Kidney (tissue), 14 donors: ENCODE data around the gene SUGT1. TPM values are rescaled to one million over a fixed set of nuclear protein-coding genes. Genes with fewer than 3 reads are reported as not detected.
"Not testable (repeated sequence)": the region's sequence is repeated elsewhere in the genome, so short reads cannot be mapped to it uniquely, and the experiment has no call there.

Experiments
- DNase-seq, 5 donors: peaks; one replicate each; pipeline ENCODE4 v3.0.0-alpha.2; 2013 to 2020
- FAIRE-seq: peaks from 2 replicates; lab custom pipeline; 2012; peaks lifted over from hg19 to GRCh38; lab: Jason Lieb, UNC
- H3K27ac ChIP-seq, 2 donors: one replicate each; pipeline ENCODE4 v1.7.0; 2013; ENCODE audit warnings: low read depth in 2 of 2, low read length in 2 of 2, inconsistent platforms in 1 of 2
- H3K27me3 ChIP-seq: one replicate; pipeline ENCODE4 v1.7.1; 2013; ENCODE audit warnings: low read length, inconsistent platforms; ENCODE audit not compliant: control insufficient read depth, insufficient read depth
- H3K36me3 ChIP-seq, 3 donors: one replicate each; pipeline versions ENCODE4 v1.7.0 to v1.7.1; 2013; ENCODE audit warnings: low read length in 3 of 3, control low read depth in 1 of 3, inconsistent platforms in 1 of 3; ENCODE audit not compliant: insufficient read depth in 3 of 3, control insufficient read depth in 2 of 3
- H3K4me1 ChIP-seq, 3 donors: one replicate each; pipeline versions ENCODE4 v1.7.0 to v1.7.1; 2013; ENCODE audit warnings: low read length in 3 of 3, inconsistent platforms in 1 of 3, low read depth in 1 of 3; ENCODE audit not compliant: control insufficient read depth in 2 of 3, insufficient read depth in 2 of 3
- H3K4me3 ChIP-seq, 3 donors: one replicate each; pipeline versions ENCODE4 v1.7.0 to v1.8.1; 2013; ENCODE audit warnings: low read length in 3 of 3, control low read depth in 1 of 3, inconsistent platforms in 1 of 3
- H3K9ac ChIP-seq, 3 donors: one replicate each; pipeline versions ENCODE4 v1.7.0 to v1.7.1; 2013; ENCODE audit warnings: low read length in 3 of 3, control low read depth in 1 of 3, inconsistent platforms in 1 of 3
- H3K9me3 ChIP-seq, 3 donors: one replicate each; pipeline versions ENCODE4 v1.7.0 to v1.7.1; 2013; ENCODE audit warnings: low read length in 3 of 3, control low read depth in 1 of 3, inconsistent platforms in 1 of 3; ENCODE audit not compliant: control insufficient read depth in 2 of 3, insufficient read depth in 1 of 3
- CTCF ChIP-seq: IDR thresholded peaks from 3 replicates; pipeline ENCODE4 v1.5.1; 2012; ENCODE audit warnings: mild to moderate bottlenecking, moderate library complexity, borderline replicate concordance; ENCODE audit not compliant: insufficient read depth; ENCODE audit errors: extremely low read depth
- intact Hi-C: fragments of 100-400 bp; cut with DNase I; formaldehyde crosslinking; loops from one replicate; pipeline ENCODE4 v1.11.1; 2022
- polyA plus RNA-seq: library from polyadenylated mRNA; stranded (reverse); fragments of 350-450 nt; fragmentation: Illumina TruSeq; extraction: RNeasy Lipid Tissue Mini Kit (QIAGEN cat#74804); gene quantifications from one replicate; pipeline ENCODE4 v1.2.3, GENCODE V29; 2014; ENCODE audit warnings: low read depth, low replicate concordance; ENCODE audit not compliant: insufficient read depth
- total RNA-seq: library from RNA; stranded (reverse); fragmentation: NEBNext Ultra II Directional; extraction: Animal tissue kit (Norgen Biotek cat#: 25700); gene quantifications from one replicate; pipeline ENCODE4 v1.2.1, GENCODE V29; 2021
- donor health status: control.
- donor health status: control.
- donor health status: control.
- donor health status: control.
- donor health status: control.
- donor health status: DM: yes; HTN: yes; CAD: no.
- donor health status: Normal renal cell carcinoma (clear cell type).

Gene SUGT1
- total and polyA plus RNA-seq, 2 donors from 2014 or later: 51.5 to 55.8 TPM

- no peak overlapping the region for H3K4me3 ChIP-seq
- no peak for FAIRE-seq
- H3K4me1 ChIP-seq: no peaks in the 10 kb centered on the region
- no peaks in the 10 kb centered on the region for H3K27me3 ChIP-seq
- DNase-seq: no peak
- no peak overlapping the region for H3K27ac ChIP-seq
- no peak for TF ChIP-seq CTCF
- intact Hi-C loops: no loop called here
- no peaks in the 10 kb centered on the region for H3K36me3 ChIP-seq
- H3K9me3 ChIP-seq: no peaks in the 10 kb centered on the region
- H3K9ac ChIP-seq: no peak overlapping the region
Measured at GRCh38 chr13:52711286-52711685, 58.6 kb downstream of the SUGT1 start.

GRCh38 chr13:52712385-52712784, 59.7 kb downstream of the SUGT1 start:
- FAIRE-seq: no peak
- TF ChIP-seq CTCF: no peak

GRCh38 chr13:52713894-52714293, 61.3 kb downstream of the SUGT1 start:
- no peak for FAIRE-seq
- intact Hi-C loops: no loop called here

More at GRCh38 chr13:52712385-52712784, 59.7 kb downstream of the SUGT1 start:
- no peak overlapping the region for H3K27ac ChIP-seq
- no peaks in the 10 kb centered on the region for H3K36me3 ChIP-seq
- no peaks in the 10 kb centered on the region for H3K4me1 ChIP-seq
- no peaks in the 10 kb centered on the region for H3K9me3 ChIP-seq
- intact Hi-C loops: no loop called here
- no peak overlapping the region for H3K4me3 ChIP-seq
- no peaks in the 10 kb centered on the region for H3K27me3 ChIP-seq
- no peak for DNase-seq
- no peak overlapping the region for H3K9ac ChIP-seq

GRCh38 chr13:52720904-52721303, 68.3 kb downstream of the SUGT1 start:
- H3K27me3 ChIP-seq, H3K36me3 ChIP-seq, DNase-seq, H3K9ac ChIP-seq, FAIRE-seq, H3K4me3 ChIP-seq, intact Hi-C loops, H3K9me3 ChIP-seq, H3K27ac ChIP-seq, H3K4me1 ChIP-seq: not testable (repeated sequence)

More at GRCh38 chr13:52713894-52714293, 61.3 kb downstream of the SUGT1 start:
- Histone ChIP-seq H3K4me3 (no peak overlapping the region), H3K27ac (no peak overlapping the region), H3K9ac (no peak overlapping the region), H3K4me1 (no peaks in the 10 kb centered on the region), H3K36me3 (no peaks in the 10 kb centered on the region), H3K9me3 (no peaks in the 10 kb centered on the region), H3K27me3 (no peaks in the 10 kb centered on the region)
- DNase-seq: no peak
- TF ChIP-seq CTCF: no peak

- H3K4me3 ChIP-seq, FAIRE-seq, H3K27me3 ChIP-seq, H3K27ac ChIP-seq, DNase-seq, intact Hi-C loops, H3K9ac ChIP-seq, H3K9me3 ChIP-seq, H3K4me1 ChIP-seq, H3K36me3 ChIP-seq: not testable (repeated sequence)
Measured at GRCh38 chr13:52721356-52721755, 68.7 kb downstream of the SUGT1 start.
